C1 segment of cervical spinal cord (tissue), 14 donors: ENCODE measurements around the gene MINDY4.

Experiments used
- DNase-seq, 14 donors: peaks; one replicate each; lab custom pipeline; 2025; lab: John Stamatoyannopoulos, UW

Gene MINDY4

GRCh38 chr7:30851651-30852307 lies 80.6 kb downstream of the MINDY4 start:
- no peak for DNase-seq

- DNase-seq = no peak
Observed at GRCh38 chr7:30852308-30852684, 81.1 kb downstream of the MINDY4 start.

- no peak for DNase-seq
Observed at GRCh38 chr7:30852744-30853288, 81.6 kb downstream of the MINDY4 start.

GRCh38 chr7:30853576-30853975 lies 82.4 kb downstream of the MINDY4 start:
- DNase-seq = no peak

- DNase-seq = no peak
Observed at GRCh38 chr7:30855936-30856335, 84.7 kb downstream of the MINDY4 start.

GRCh38 chr7:30858576-30858975 lies 87.4 kb downstream of the MINDY4 start:
- DNase-seq = no peak

GRCh38 chr7:30859202-30859939 lies 88.2 kb downstream of the MINDY4 start:
- DNase-seq = no peak

GRCh38 chr7:30859940-30860496 lies 88.8 kb downstream of the MINDY4 start:
- DNase-seq = no peak

- peak in 2 of 14 donors; percentile 16 to 25 for DNase-seq
Observed at GRCh38 chr7:30861612-30862011, 90.4 kb downstream of the MINDY4 start.

GRCh38 chr7:30862995-30863705 lies 91.9 kb downstream of the MINDY4 start:
- DNase-seq = peak in 1 of 14 donors; percentile 29

- no peak for DNase-seq
Observed at GRCh38 chr7:30863706-30864035, 92.5 kb downstream of the MINDY4 start.

GRCh38 chr7:30864101-30864500 lies 92.9 kb downstream of the MINDY4 start:
- peak in 1 of 14 donors; percentile 19 for DNase-seq

GRCh38 chr7:30865076-30865475 lies 93.9 kb downstream of the MINDY4 start:
- DNase-seq = no peak

GRCh38 chr7:30865821-30866220 lies 94.6 kb downstream of the MINDY4 start:
- peak in 1 of 14 donors; percentile 19 for DNase-seq

GRCh38 chr7:30866939-30867338 lies 95.7 kb downstream of the MINDY4 start:
- no peak for DNase-seq

GRCh38 chr7:30867483-30867882 lies 96.3 kb downstream of the MINDY4 start:
- no peak for DNase-seq

GRCh38 chr7:30869794-30870611 lies 98.8 kb downstream of the MINDY4 start:
- DNase-seq = no peak

- no peak for DNase-seq
Observed at GRCh38 chr7:30870821-30871518, 99.8 kb downstream of the MINDY4 start.

GRCh38 chr7:30871655-30872054 lies 100.4 kb downstream of the MINDY4 start:
- no peak for DNase-seq

- no peak for DNase-seq
Observed at GRCh38 chr7:30873207-30873606, 102.0 kb downstream of the MINDY4 start.

- DNase-seq = no peak
Observed at GRCh38 chr7:30873656-30874055, 102.4 kb downstream of the MINDY4 start.
